GM21529 (cell line): ENCODE data around the gene SPAG6.

Source experiments
- ATAC-seq: cut with Tn5 transposase; IDR thresholded peaks from one replicate; pipeline ENCODE4 v1.9.1; 2021; ENCODE audit not compliant: unreplicated experiment

Gene SPAG6

GRCh38 chr10:22429146-22429545 is 83.8 kb downstream of the SPAG6 start:
- ATAC-seq: no peak

GRCh38 chr10:22429981-22430421 is 84.7 kb downstream of the SPAG6 start:
- peak; percentile 53 for ATAC-seq

GRCh38 chr10:22433875-22434274 is 88.6 kb downstream of the SPAG6 start:
- no peak for ATAC-seq

GRCh38 chr10:22434521-22434920 is 89.2 kb downstream of the SPAG6 start:
- ATAC-seq: no peak

GRCh38 chr10:22435650-22436049 is 90.4 kb downstream of the SPAG6 start:
- no peak for ATAC-seq

GRCh38 chr10:22436526-22436892 is 91.2 kb downstream of the SPAG6 start:
- ATAC-seq: peak; percentile 35

GRCh38 chr10:22436893-22437619 is 91.8 kb downstream of the SPAG6 start:
- peak; percentile 71 for ATAC-seq

- peak; percentile 33 for ATAC-seq
These were observed 92.6 kb downstream of the SPAG6 start for GRCh38 chr10:22437620-22438588.

- no peak for ATAC-seq
These were observed 93.4 kb downstream of the SPAG6 start for GRCh38 chr10:22438711-22439110.

- no peak for ATAC-seq
These were observed 96.8 kb downstream of the SPAG6 start for GRCh38 chr10:22442063-22442462.

GRCh38 chr10:22442468-22442867 is 97.2 kb downstream of the SPAG6 start:
- no peak for ATAC-seq

- no peak for ATAC-seq
These were observed 98.0 kb downstream of the SPAG6 start for GRCh38 chr10:22443175-22443901.

GRCh38 chr10:22444219-22444788 is 99.0 kb downstream of the SPAG6 start:
- no peak for ATAC-seq

- no peak for ATAC-seq
These were observed 100.2 kb downstream of the SPAG6 start for GRCh38 chr10:22445495-22445894.

GRCh38 chr10:22447068-22447467 is 101.8 kb downstream of the SPAG6 start:
- no peak for ATAC-seq

GRCh38 chr10:22451346-22451745 is 106.0 kb downstream of the SPAG6 start:
- ATAC-seq: no peak

GRCh38 chr10:22453320-22453719 is 108.0 kb downstream of the SPAG6 start:
- ATAC-seq: no peak

- no peak for ATAC-seq
These were observed 108.8 kb downstream of the SPAG6 start for GRCh38 chr10:22453948-22454591.

- ATAC-seq: peak; percentile 18
These were observed 109.3 kb downstream of the SPAG6 start for GRCh38 chr10:22454634-22455033.

- ATAC-seq: peak; percentile 77
These were observed 110.0 kb downstream of the SPAG6 start for GRCh38 chr10:22455068-22455857.
